Natural killer cell (primary cell): ENCODE data around the gene GABBR2. TPM values are rescaled to one million over a fixed set of nuclear protein-coding genes. Genes with fewer than 3 reads are reported as not detected.

Experiments
- ATAC-seq, 3 donors: fragments of 150-1000 bp in 2 of 3; fragments of 200-7000 bp in 1 of 3; cut with Tn5 transposase; 1 replicate in 1 of 3; 2 replicates in 2 of 3; pipeline ENCODE4 v1.10.0; 2021; ENCODE audit warnings: mild to moderate bottlenecking in 2 of 3, moderate library complexity in 2 of 3
- DNase-seq, 2 donors: peaks; one replicate each; pipeline versions ENCODE4 v3.0.0 to v3.0.0-alpha.2; 2013 to 2021; ENCODE audit warnings: mixed read lengths in 1 of 2
- H3K27ac ChIP-seq: one replicate; pipeline ENCODE4 v1.5.1; 2013; ENCODE audit warnings: mild to moderate bottlenecking, low read length
- H3K27me3 ChIP-seq: one replicate; pipeline ENCODE4 v1.6.1; 2013; ENCODE audit warnings: low read length; ENCODE audit not compliant: control insufficient read depth, insufficient read depth
- H3K36me3 ChIP-seq: one replicate; pipeline ENCODE4 v1.6.1; 2013; ENCODE audit warnings: low read length; ENCODE audit not compliant: control insufficient read depth, insufficient read depth
- H3K4me1 ChIP-seq: one replicate; pipeline ENCODE4 v1.6.1; 2013; ENCODE audit warnings: low read length; ENCODE audit not compliant: control insufficient read depth, insufficient read depth
- H3K4me3 ChIP-seq: one replicate; pipeline ENCODE4 v1.5.1; 2013; ENCODE audit warnings: low read length
- H3K9me3 ChIP-seq: one replicate; pipeline ENCODE4 v1.6.1; 2013; ENCODE audit warnings: low read length; ENCODE audit not compliant: control insufficient read depth, insufficient read depth
- H3K27ac Mint-ChIP-seq, 2 donors: one replicate each; pipeline ENCODE4 v1.8.0; 2022; ENCODE audit warnings: mild to moderate bottlenecking in 2 of 2, mixed read lengths in 2 of 2, moderate library complexity in 1 of 2
- H3K27me3 Mint-ChIP-seq, 2 donors: one replicate each; pipeline ENCODE4 v1.8.0; 2022; ENCODE audit warnings: low read depth in 2 of 2, mixed read lengths in 2 of 2
- H3K36me3 Mint-ChIP-seq: one replicate; pipeline ENCODE4 v1.8.0; 2022; ENCODE audit warnings: mixed read lengths
- H3K4me1 Mint-ChIP-seq, 2 donors: one replicate each; pipeline ENCODE4 v1.8.0; 2022; ENCODE audit warnings: mixed read lengths in 2 of 2
- H3K4me3 Mint-ChIP-seq: one replicate; pipeline ENCODE4 v1.8.0; 2022; ENCODE audit warnings: mild to moderate bottlenecking, moderate library complexity, mixed read lengths
- H3K9me3 Mint-ChIP-seq, 2 donors: one replicate each; pipeline ENCODE4 v1.8.0; 2022; ENCODE audit warnings: mixed read lengths in 2 of 2
- CTCF ChIP-seq: fragments of 200-600 bp; IDR thresholded peaks from one replicate; pipeline ENCODE4 v1.8.0; 2022; ENCODE audit warnings: antibody characterized with exemption
- WGBS: methylation state at CpG from one replicate; pipeline ENCODE4 v1.1.7; 2013; ENCODE audit warnings: missing lambda C conversion rate; ENCODE audit not compliant: insufficient coverage; 5-methylcytosine and 5-hydroxymethylcytosine counted together
- intact Hi-C: fragments of 100-400 bp; cut with micrococcal nuclease; formaldehyde crosslinking; loops from one replicate; pipeline ENCODE4 v1.14.2; 2022
- total RNA-seq, 4 donors: library from RNA; stranded (reverse); fragments of 120-200 nt in 1 of 4; gene quantifications; one replicate each; pipeline versions ENCODE4 v1.2.3 to v1.2.4, GENCODE V29; 2013 to 2022

Gene GABBR2
- total RNA-seq, 3 donors from 2014 or later (not counting 1 experiment from before 2014, with no cell fraction given): not detected

DNA sequence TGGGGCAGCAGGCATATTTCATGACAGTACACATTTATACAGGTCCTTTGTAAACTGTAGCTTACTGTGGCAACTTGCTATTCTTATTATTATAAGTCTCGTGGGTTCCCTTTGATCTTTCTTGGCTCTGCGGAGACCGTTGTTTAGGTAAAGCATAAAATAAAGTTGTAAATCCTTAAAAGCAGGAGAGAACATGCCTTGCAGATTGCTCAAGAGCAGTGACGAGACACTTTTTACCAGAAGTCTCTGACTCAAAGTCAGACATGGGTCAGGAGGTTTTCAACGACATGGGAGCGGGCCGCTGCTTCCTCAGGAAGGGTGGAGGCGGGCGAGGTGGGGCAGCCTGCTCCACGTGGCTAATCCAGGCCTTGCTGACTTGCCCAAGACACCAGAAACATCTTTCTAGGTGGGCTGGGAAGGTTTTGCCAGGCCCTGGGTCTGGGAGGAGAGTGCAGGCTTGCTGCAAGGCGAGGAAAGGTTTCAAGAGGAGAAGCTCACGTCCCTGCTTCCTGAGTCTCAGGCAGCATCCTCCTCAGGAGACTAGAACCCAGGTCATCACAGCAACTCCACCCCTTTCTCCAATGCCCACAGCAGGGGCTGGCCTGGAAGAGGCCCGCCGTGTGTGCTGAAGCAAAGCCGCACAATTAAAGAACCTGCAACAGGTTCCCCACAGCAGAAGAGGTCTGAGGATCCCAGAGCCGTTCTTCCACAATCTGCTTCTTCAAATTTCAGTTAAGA is 459.8 kb downstream of the GABBR2 start:
- peak in 2 of 3 donors; percentile 37 to 52 for ATAC-seq
- Mint-ChIP-seq H3K4me1 (peaks cover 18 to 29% of the 10 kb centered on the region in 2 donors), H3K36me3 (no peaks in the 10 kb centered on the region), H3K27ac (peak overlapping the region in 1 of 2 donors; percentile 51), H3K4me3 (no peak overlapping the region), H3K27me3 (no peaks in the 10 kb centered on the region), H3K9me3 (no peaks in the 10 kb centered on the region)
- WGBS: 56% methylated on average over 16 of the region's 16 CpGs
- no peak overlapping the region for H3K4me3 ChIP-seq
- H3K36me3 ChIP-seq: peaks cover 3% of the 10 kb centered on the region
- DNase-seq: no peak
- no peak for TF ChIP-seq CTCF
- H3K27ac ChIP-seq: peak overlapping the region; percentile 37
- H3K4me1 ChIP-seq: peaks cover 17% of the 10 kb centered on the region
- intact Hi-C loops: no loop called here
- H3K27me3 ChIP-seq: no peaks in the 10 kb centered on the region
- H3K9me3 ChIP-seq: no peaks in the 10 kb centered on the region

DNA sequence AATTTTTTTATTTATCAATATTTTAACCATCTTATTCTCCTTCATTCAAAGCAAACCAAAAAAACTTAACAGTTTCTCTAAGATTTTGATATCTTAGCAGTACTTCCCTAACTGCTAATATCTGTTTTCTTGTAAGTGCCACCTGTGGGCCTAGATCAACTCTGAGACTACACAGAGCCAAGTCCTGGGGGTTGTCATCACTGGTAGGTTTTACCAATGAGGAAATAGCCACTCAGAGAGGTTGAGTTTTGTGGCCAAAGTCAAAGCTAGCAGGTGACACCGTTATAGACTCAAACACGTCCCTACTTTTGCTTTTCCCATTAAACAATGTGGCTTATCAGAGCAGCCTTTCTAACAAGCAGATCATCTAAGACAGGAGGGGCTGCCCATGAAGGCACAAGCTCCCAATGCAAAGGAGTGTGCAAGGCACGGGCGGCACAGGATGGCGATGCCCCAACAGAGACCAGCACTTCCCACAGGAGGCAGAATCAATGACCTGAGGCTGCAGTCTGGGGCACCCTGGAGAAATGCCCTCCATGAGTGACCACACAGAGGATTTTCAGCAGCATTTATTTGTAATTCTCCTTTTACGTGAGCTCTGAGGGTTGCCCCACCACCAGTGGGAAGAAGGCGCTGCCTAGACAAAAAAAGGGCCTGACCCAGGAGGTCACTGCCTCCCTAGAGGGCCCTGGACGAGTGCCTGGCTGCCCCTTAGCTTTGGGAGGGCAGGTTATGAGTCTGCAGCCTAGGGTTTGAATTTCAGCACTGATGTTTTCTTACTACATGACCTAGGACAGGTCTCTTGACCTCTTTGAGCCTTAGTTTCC is 460.7 kb downstream of the GABBR2 start:
- 72% methylated on average over 8 of the region's 8 CpGs for WGBS
- peaks cover 10 to 20% of the 10 kb centered on the region in 2 donors for H3K4me1 Mint-ChIP-seq
- no peak for TF ChIP-seq CTCF
- no peaks in the 10 kb centered on the region for H3K27me3 Mint-ChIP-seq
- H3K36me3 ChIP-seq: peaks cover 5% of the 10 kb centered on the region
- peaks cover 12% of the 10 kb centered on the region for H3K4me1 ChIP-seq
- no peaks in the 10 kb centered on the region for H3K27me3 ChIP-seq
- no peaks in the 10 kb centered on the region for H3K9me3 Mint-ChIP-seq
- no peak overlapping the region for H3K4me3 ChIP-seq
- no peaks in the 10 kb centered on the region for H3K9me3 ChIP-seq
- no peaks in the 10 kb centered on the region for H3K36me3 Mint-ChIP-seq
- DNase-seq (no peak), ATAC-seq (no peak)
- peak overlapping the region in 1 of 2 donors; percentile 51 for H3K27ac Mint-ChIP-seq
- H3K4me3 Mint-ChIP-seq: no peak overlapping the region
- H3K27ac ChIP-seq: peak overlapping the region; percentile 37
- intact Hi-C loops: no loop called here

DNA sequence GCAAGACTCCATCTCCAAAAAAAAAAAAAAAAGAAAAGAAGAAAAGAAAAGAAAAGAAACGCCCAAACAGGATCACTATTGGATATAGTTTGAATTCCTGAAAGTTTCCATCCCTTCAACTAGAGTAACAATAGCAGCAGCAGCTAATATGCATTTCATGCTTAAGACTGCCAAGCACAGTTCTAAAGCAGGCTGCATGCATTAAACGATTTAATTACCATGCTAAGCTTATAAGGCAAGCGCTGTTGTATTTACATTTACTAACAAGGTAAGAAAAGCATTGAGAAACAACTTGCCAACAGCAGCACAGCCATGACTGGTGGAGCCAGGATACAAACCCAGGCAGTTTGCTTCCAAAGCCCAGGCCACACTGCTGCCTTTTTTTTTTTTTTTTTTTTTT is 466.3 kb downstream of the GABBR2 start:
- Histone ChIP-seq H3K4me3 (no peak overlapping the region), H3K27ac (no peak overlapping the region), H3K4me1 (no peaks in the 10 kb centered on the region), H3K27me3 (no peaks in the 10 kb centered on the region), H3K36me3 (peaks cover 4% of the 10 kb centered on the region), H3K9me3 (no peaks in the 10 kb centered on the region)
- DNase-seq (no peak), ATAC-seq (no peak)
- 97% methylated on average over 2 of the region's 3 CpGs for WGBS
- Mint-ChIP-seq H3K27ac (no peak overlapping the region), H3K4me3 (no peak overlapping the region), H3K9me3 (no peaks in the 10 kb centered on the region), H3K4me1 (peaks cover 4 to 6% of the 10 kb centered on the region in 2 donors), H3K27me3 (no peaks in the 10 kb centered on the region), H3K36me3 (no peaks in the 10 kb centered on the region)
- intact Hi-C loops: no loop called here
- TF ChIP-seq CTCF: no peak
